CD8-positive, alpha-beta memory T cell (primary cell): ENCODE results near the gene LPIN1. TPM values are rescaled to one million over a fixed set of nuclear protein-coding genes. Genes with fewer than 3 reads are reported as not detected.

ENCODE experiments used
- CTCF ChIA-PET: fragments of 350-600 bp; sonication (Branson Sonifier 250); formaldehyde crosslinking; loops from one replicate; lab custom pipeline; 2021; ENCODE audit warnings: antibody characterized with exemption; lab: Charles Lee
- POLR2A ChIA-PET: fragments of 350-600 bp; sonication (Branson Sonifier 250); formaldehyde crosslinking; loops from one replicate; lab custom pipeline; 2021; ENCODE audit warnings: antibody characterized with exemption; lab: Charles Lee
- DNase-seq, 5 donors: peaks; one replicate each; pipeline versions ENCODE4 v3.0.0 to v3.0.0-alpha.2; 2020 to 2022; ENCODE audit warnings: mixed read lengths in 1 of 5
- H3K27ac ChIP-seq: one replicate; pipeline ENCODE4 v1.7.0; 2013; ENCODE audit warnings: low read depth, mild to moderate bottlenecking, low read length, moderate library complexity
- H3K27me3 ChIP-seq: 2 replicates; pipeline ENCODE4 v1.7.0; 2013; ENCODE audit warnings: low read length, mild to moderate bottlenecking; ENCODE audit not compliant: insufficient read depth, poor library complexity, severe bottlenecking
- H3K36me3 ChIP-seq: 2 replicates; pipeline ENCODE4 v1.7.0; 2013; ENCODE audit warnings: mild to moderate bottlenecking, low read length, moderate library complexity; ENCODE audit not compliant: insufficient read depth
- H3K4me1 ChIP-seq: 2 replicates; pipeline ENCODE4 v1.7.0; 2013; ENCODE audit warnings: mild to moderate bottlenecking, low read length, moderate library complexity; ENCODE audit not compliant: insufficient read depth
- H3K4me3 ChIP-seq: 2 replicates; pipeline ENCODE4 v1.7.0; 2013; ENCODE audit warnings: mild to moderate bottlenecking, low read length
- H3K9me3 ChIP-seq: 2 replicates; pipeline ENCODE4 v1.7.0; 2013; ENCODE audit warnings: mild to moderate bottlenecking, low read length
- H3K27ac Mint-ChIP-seq, 8 donors: one replicate each; pipeline ENCODE4 v1.8.0; 2020 to 2021; ENCODE audit warnings: mixed read lengths in 8 of 8, mild to moderate bottlenecking in 6 of 8, inconsistent platforms in 3 of 8, moderate library complexity in 3 of 8
- H3K27me3 Mint-ChIP-seq, 2 donors: one replicate each; pipeline ENCODE4 v1.8.0; 2020 to 2021; ENCODE audit warnings: mixed read lengths in 2 of 2, mild to moderate bottlenecking in 1 of 2, moderate library complexity in 1 of 2
- H3K36me3 Mint-ChIP-seq, 3 donors: one replicate each; pipeline ENCODE4 v1.8.0; 2020 to 2021; ENCODE audit warnings: mixed read lengths in 3 of 3, inconsistent platforms in 1 of 3, mild to moderate bottlenecking in 1 of 3
- H3K4me1 Mint-ChIP-seq, 3 donors: one replicate each; pipeline ENCODE4 v1.8.0; 2020 to 2021; ENCODE audit warnings: mixed read lengths in 3 of 3, inconsistent platforms in 1 of 3, mild to moderate bottlenecking in 1 of 3
- H3K4me3 Mint-ChIP-seq, 7 donors: one replicate each; pipeline ENCODE4 v1.8.0; 2020 to 2021; ENCODE audit warnings: mixed read lengths in 7 of 7, mild to moderate bottlenecking in 6 of 7, moderate library complexity in 4 of 7, inconsistent platforms in 2 of 7
- H3K9me3 Mint-ChIP-seq, 5 donors: one replicate each; pipeline ENCODE4 v1.8.0; 2020 to 2022; ENCODE audit warnings: mixed read lengths in 5 of 5, mild to moderate bottlenecking in 3 of 5, moderate library complexity in 2 of 5, inconsistent platforms in 1 of 5
- polyA plus RNA-seq: library from polyadenylated mRNA; unstranded; fragments of 300-500 nt; fragmentation: Illumina TruSeq; gene quantifications from one replicate; pipeline ENCODE4 v1.2.3, GENCODE V29; 2021
- total RNA-seq, 2 experiments: library from RNA; stranded (reverse); gene quantifications; one replicate each; pipeline ENCODE4 v1.2.3, GENCODE V29; 2021

The LPIN1 gene
- total and polyA plus RNA-seq, 3 experiments from 2014 or later: 25.7 to 37.1 (median 34.8) TPM

- peak overlapping the region; percentile 87 for H3K27ac ChIP-seq
- H3K9me3 Mint-ChIP-seq: no peaks in the 10 kb centered on the region
- CTCF ChIA-PET: interaction anchor here (1.0 to 7.3 kb wide), 7 partner anchors 9 to 52 kb away, joined by 4 to 70 read pairs (median 5); no protein-coding TSS in a partner anchor
Measured at GRCh38 chr2:11748018-11748860, 1.8 kb downstream of the LPIN1 start.

GRCh38 chr2:11748861-11749645, 2.6 kb downstream of the LPIN1 start:
- Histone ChIP-seq H3K36me3 (no peaks in the 10 kb centered on the region), H3K27ac (no peak overlapping the region), H3K4me3 (peak overlapping the region; percentile 87), H3K4me1 (peaks cover 85% of the 10 kb centered on the region), H3K9me3 (no peaks in the 10 kb centered on the region), H3K27me3 (no peaks in the 10 kb centered on the region)
- peak overlapping the region; percentile 87 to 95 (median 94) for H3K4me3 Mint-ChIP-seq
- no peaks in the 10 kb centered on the region for H3K9me3 Mint-ChIP-seq
- POLR2A ChIA-PET: no interaction called here
- no peaks in the 10 kb centered on the region for H3K27me3 Mint-ChIP-seq
- no peak for DNase-seq
- peak overlapping the region; percentile 94 to 99 (median 98) for H3K27ac Mint-ChIP-seq
- peaks cover 0 to 6% (median 0%) of the 10 kb centered on the region in 3 donors for H3K36me3 Mint-ChIP-seq
- CTCF ChIA-PET: interaction anchor here (1.0 to 7.3 kb wide), 2 partner anchors 31 to 37 kb away, joined by 4 to 43 read pairs; no protein-coding TSS in a partner anchor
- H3K4me1 Mint-ChIP-seq: peaks cover 77 to 90% (median 88%) of the 10 kb centered on the region in 3 donors

More at GRCh38 chr2:11748018-11748860, 1.8 kb downstream of the LPIN1 start:
- no peaks in the 10 kb centered on the region for H3K27me3 ChIP-seq
- POLR2A ChIA-PET: no interaction called here
- Mint-ChIP-seq H3K36me3 (peaks cover 0 to 6% (median 0%) of the 10 kb centered on the region in 3 donors), H3K4me1 (peaks cover 77 to 89% (median 86%) of the 10 kb centered on the region in 3 donors), H3K27ac (peak overlapping the region; percentile 81 to 99 (median 97)), H3K4me3 (peak overlapping the region; percentile 87 to 95 (median 94)), H3K27me3 (no peaks in the 10 kb centered on the region)
- H3K4me3 ChIP-seq: peak overlapping the region; percentile 87
- no peaks in the 10 kb centered on the region for H3K36me3 ChIP-seq
- H3K9me3 ChIP-seq: no peaks in the 10 kb centered on the region
- H3K4me1 ChIP-seq: peaks cover 87% of the 10 kb centered on the region
- peak in 1 of 5 donors; percentile 8 for DNase-seq

GRCh38 chr2:11749646-11750349, 3.4 kb downstream of the LPIN1 start:
- peak in 2 of 5 donors; percentile 10 to 64 for DNase-seq
- Mint-ChIP-seq H3K27ac (peak overlapping the region; percentile 94 to 99 (median 98)), H3K4me3 (peak overlapping the region; percentile 69 to 95 (median 78)), H3K36me3 (peaks cover 0 to 6% (median 0%) of the 10 kb centered on the region in 3 donors), H3K4me1 (peaks cover 78 to 90% (median 88%) of the 10 kb centered on the region in 3 donors), H3K27me3 (no peaks in the 10 kb centered on the region), H3K9me3 (no peaks in the 10 kb centered on the region)
- Histone ChIP-seq H3K27ac (peak overlapping the region; percentile 36), H3K4me1 (peaks cover 85% of the 10 kb centered on the region), H3K9me3 (no peaks in the 10 kb centered on the region), H3K36me3 (no peaks in the 10 kb centered on the region), H3K27me3 (no peaks in the 10 kb centered on the region), H3K4me3 (peak overlapping the region; percentile 87)
- POLR2A ChIA-PET: interaction anchor here (1.4 kb wide), 1 partner anchor 972 kb away, joined by 4 read pairs; no protein-coding TSS in a partner anchor
- CTCF ChIA-PET: interaction anchor here (1.0 to 7.3 kb wide), 3 partner anchors 13 to 36 kb away, joined by 4 to 43 read pairs (median 4); no protein-coding TSS in a partner anchor

- Mint-ChIP-seq H3K36me3 (peaks cover 0 to 6% (median 0%) of the 10 kb centered on the region in 3 donors), H3K4me1 (peaks cover 78 to 88% (median 88%) of the 10 kb centered on the region in 3 donors), H3K9me3 (no peaks in the 10 kb centered on the region), H3K27ac (peak overlapping the region; percentile 94 to 99 (median 98)), H3K4me3 (peak overlapping the region; percentile 69 to 95 (median 78)), H3K27me3 (no peaks in the 10 kb centered on the region)
- Histone ChIP-seq H3K36me3 (no peaks in the 10 kb centered on the region), H3K4me3 (peak overlapping the region; percentile 33), H3K27ac (peak overlapping the region; percentile 74), H3K27me3 (no peaks in the 10 kb centered on the region), H3K4me1 (peaks cover 85% of the 10 kb centered on the region), H3K9me3 (no peaks in the 10 kb centered on the region)
- ChIA-PET CTCF (interaction anchor here (1.2 to 7.3 kb wide), 4 partner anchors 11 to 33 kb away, joined by 3 to 43 read pairs (median 4); no protein-coding TSS in a partner anchor), POLR2A (interaction anchor here (1.4 kb wide), 2 partner anchors 26 to 971 kb away, joined by 4 read pairs; no protein-coding TSS in a partner anchor)
- DNase-seq: peak; percentile 41 to 80 (median 77)
Measured at GRCh38 chr2:11750422-11750821, 4.0 kb downstream of the LPIN1 start.

GRCh38 chr2:11750917-11751316, 4.5 kb downstream of the LPIN1 start:
- no peaks in the 10 kb centered on the region for H3K27me3 Mint-ChIP-seq
- H3K4me3 Mint-ChIP-seq: peak overlapping the region; percentile 69 to 95 (median 78)
- no peaks in the 10 kb centered on the region for H3K9me3 ChIP-seq
- H3K4me3 ChIP-seq: peak overlapping the region; percentile 33
- ChIA-PET POLR2A (interaction anchor here (0.6 to 1.4 kb wide), 3 partner anchors 12 to 971 kb away, joined by 3 to 4 read pairs (median 4); no protein-coding TSS in a partner anchor), CTCF (interaction anchor here (0.7 to 7.3 kb wide), 7 partner anchors 10 to 58 kb away, joined by 3 to 43 read pairs (median 4); no protein-coding TSS in a partner anchor)
- H3K4me1 Mint-ChIP-seq: peaks cover 78 to 89% (median 88%) of the 10 kb centered on the region in 3 donors
- DNase-seq: peak; percentile 12 to 63 (median 43)
- H3K36me3 ChIP-seq: no peaks in the 10 kb centered on the region
- H3K4me1 ChIP-seq: peaks cover 85% of the 10 kb centered on the region
- H3K36me3 Mint-ChIP-seq: peaks cover 0 to 6% (median 1%) of the 10 kb centered on the region in 3 donors
- no peaks in the 10 kb centered on the region for H3K27me3 ChIP-seq
- peak overlapping the region; percentile 94 to 99 (median 98) for H3K27ac Mint-ChIP-seq
- no peaks in the 10 kb centered on the region for H3K9me3 Mint-ChIP-seq
- peak overlapping the region; percentile 74 for H3K27ac ChIP-seq

GRCh38 chr2:11752906-11753305, 6.5 kb downstream of the LPIN1 start:
- DNase-seq: no peak
- Histone ChIP-seq H3K27ac (peak overlapping the region; percentile 71), H3K4me1 (peaks cover 93% of the 10 kb centered on the region), H3K9me3 (no peaks in the 10 kb centered on the region), H3K27me3 (no peaks in the 10 kb centered on the region), H3K4me3 (no peak overlapping the region), H3K36me3 (no peaks in the 10 kb centered on the region)
- ChIA-PET CTCF (interaction anchor here (0.9 to 7.3 kb wide), 6 partner anchors 9 to 60 kb away, joined by 3 to 43 read pairs (median 4); no protein-coding TSS in a partner anchor), POLR2A (interaction anchor here (0.6 to 2.6 kb wide), 2 partner anchors 9 to 57 kb away, joined by 3 to 12 read pairs; no protein-coding TSS in a partner anchor)
- peak overlapping the region; percentile 79 to 95 (median 84) for H3K4me3 Mint-ChIP-seq
- H3K27me3 Mint-ChIP-seq: no peaks in the 10 kb centered on the region
- no peaks in the 10 kb centered on the region for H3K9me3 Mint-ChIP-seq
- H3K4me1 Mint-ChIP-seq: peaks cover 83 to 95% (median 93%) of the 10 kb centered on the region in 3 donors
- peak overlapping the region; percentile 93 to 99 (median 95) for H3K27ac Mint-ChIP-seq
- H3K36me3 Mint-ChIP-seq: peaks cover 0 to 1% (median 0%) of the 10 kb centered on the region in 3 donors
